Endothelial cell of umbilical vein (primary cell): Measurements from ENCODE around the gene CHST15. TPM values are rescaled to one million over a fixed set of nuclear protein-coding genes. Genes with fewer than 3 reads are reported as not detected.

ENCODE experiments used
- BruUV-seq: library from RNA; stranded (reverse); fragments of 400-500 nt; replicated peaks from 2 replicates; lab custom pipeline; 2021; lab: Mats Ljungman, UMichigan
- CTCF ChIA-PET: fragments of 300-600, 350-600 bp; sonication (Branson Sonifier 250); formaldehyde crosslinking; loops from one replicate; lab custom pipeline; 2021; ENCODE audit warnings: antibody characterized with exemption, inconsistent platforms; lab: Charles Lee
- POLR2A ChIA-PET: fragments of 300-600, 350-600 bp; sonication (Branson Sonifier 250); formaldehyde crosslinking; loops from one replicate; lab custom pipeline; 2021; ENCODE audit warnings: antibody characterized with exemption, inconsistent platforms; lab: Charles Lee
- DNase-seq: peaks from one replicate; pipeline ENCODE4 v3.0.0-alpha.2; 2011; ENCODE audit warnings: low read depth, low spot score
- FAIRE-seq: peaks from 2 replicates; lab custom pipeline; 2011; peaks lifted over from hg19 to GRCh38; lab: Jason Lieb, UNC
- H2AFZ ChIP-seq: 2 replicates; pipeline ENCODE4 v1.6.0; 2012; ENCODE audit warnings: low read depth, low read length, control low read depth, inconsistent platforms
- H3K27ac ChIP-seq: 2 replicates; pipeline ENCODE4 v1.5.1; 2011; ENCODE audit warnings: low read depth, mild to moderate bottlenecking, control low read depth, low read length, moderate library complexity; ENCODE audit not compliant: insufficient read depth
- H3K27me3 ChIP-seq, 2 experiments: 2 replicates each; pipeline versions ENCODE4 v1.6.0 to v1.6.1; 2011; ENCODE audit warnings: low read length in 2 of 2, mixed read lengths in 1 of 2; ENCODE audit not compliant: control insufficient read depth in 2 of 2, insufficient read depth in 2 of 2
- H3K36me3 ChIP-seq, 2 experiments: 2 replicates in 1 of 2; 3 replicates in 1 of 2; pipeline ENCODE4 v1.5.1; 2011; ENCODE audit warnings: low read length in 2 of 2, mild to moderate bottlenecking in 1 of 2, moderate library complexity in 1 of 2; ENCODE audit not compliant: control insufficient read depth in 2 of 2, insufficient read depth in 2 of 2; ENCODE audit errors: extremely low read depth in 1 of 2
- H3K4me1 ChIP-seq: 3 replicates; pipeline ENCODE4 v1.5.1; 2011; ENCODE audit warnings: mild to moderate bottlenecking, low read length; ENCODE audit not compliant: control insufficient read depth, insufficient read depth; ENCODE audit errors: extremely low read depth
- H3K4me2 ChIP-seq: 2 replicates; pipeline ENCODE4 v1.6.1; 2011; ENCODE audit warnings: low read length, control low read depth, mixed read lengths; ENCODE audit not compliant: insufficient read depth
- H3K4me3 ChIP-seq, 3 experiments: fragments of 200-600 bp in 1 of 3; sonication (generic), shearing (Covaris generic) in 1 of 3; replicated peaks in 1 of 3; 2 replicates each; pipeline ENCODE4 v1.5.1; 2011 to 2016; ENCODE audit warnings: control low read depth in 3 of 3, low read length in 3 of 3, mild to moderate bottlenecking in 2 of 3, inconsistent platforms in 1 of 3, low read depth in 1 of 3, moderate library complexity in 1 of 3; ENCODE audit not compliant: insufficient read depth in 1 of 3
- H3K79me2 ChIP-seq: 2 replicates; pipeline ENCODE4 v1.6.0; 2012; ENCODE audit warnings: low read length, inconsistent platforms; ENCODE audit not compliant: control insufficient read depth, insufficient read depth
- H3K9ac ChIP-seq: replicated peaks from 2 replicates; pipeline ENCODE3; 2011; ENCODE audit warnings: low read length, control low read depth; ENCODE audit not compliant: insufficient read depth; ENCODE audit errors: extremely low read depth
- H3K9me1 ChIP-seq: replicated peaks from 3 replicates; pipeline ENCODE4 v1.6.0; 2011; ENCODE audit warnings: mild to moderate bottlenecking, low read length; ENCODE audit not compliant: control insufficient read depth, insufficient read depth; ENCODE audit errors: extremely low read depth
- H3K9me3 ChIP-seq: replicated peaks from 2 replicates; pipeline ENCODE4 v1.5.1; 2012; ENCODE audit warnings: low read length, inconsistent platforms; ENCODE audit not compliant: control insufficient read depth, insufficient read depth
- H4K20me1 ChIP-seq: replicated peaks from 2 replicates; pipeline ENCODE3; 2011; ENCODE audit warnings: mild to moderate bottlenecking, low read length; ENCODE audit not compliant: control insufficient read depth, insufficient read depth; ENCODE audit errors: extremely low read depth
- CTCF ChIP-seq, 2 donors: IDR thresholded peaks; 1 replicate in 1 of 2; 2 replicates in 1 of 2; pipeline ENCODE4 v1.5.1; 2011; ENCODE audit warnings: low read length in 2 of 2, mild to moderate bottlenecking in 2 of 2, moderate library complexity in 2 of 2, control low read depth in 1 of 2, inconsistent platforms in 1 of 2, low read depth in 1 of 2; ENCODE audit not compliant: insufficient read depth in 1 of 2; ENCODE audit errors: extremely low read depth in 1 of 2
- EZH2 ChIP-seq: IDR thresholded peaks from 2 replicates; pipeline ENCODE4 v1.6.1; 2012; ENCODE audit warnings: borderline replicate concordance, low read depth, mild to moderate bottlenecking, moderate library complexity, low read length, inconsistent platforms; ENCODE audit not compliant: severe bottlenecking
- FOS ChIP-seq: IDR thresholded peaks from 2 replicates; pipeline ENCODE4 v1.6.1; 2011; ENCODE audit warnings: mild to moderate bottlenecking, low read length, moderate library complexity, borderline replicate concordance; ENCODE audit not compliant: insufficient read depth
- GATA2 ChIP-seq: IDR thresholded peaks from 2 replicates; pipeline ENCODE4 v1.7.0; 2011; ENCODE audit warnings: low read depth, mild to moderate bottlenecking, moderate library complexity, mixed read lengths, low read length; ENCODE audit not compliant: insufficient read length, insufficient read depth
- JUN ChIP-seq: IDR thresholded peaks from 2 replicates; pipeline ENCODE4 v1.6.1; 2011; ENCODE audit warnings: borderline replicate concordance, low read depth; ENCODE audit not compliant: insufficient read length, insufficient read depth
- MAX ChIP-seq: IDR thresholded peaks from 2 replicates; pipeline ENCODE4 v1.6.1; 2011; ENCODE audit not compliant: insufficient read depth, insufficient read length
- MYC ChIP-seq: IDR thresholded peaks from one replicate; pipeline ENCODE4 v1.6.1; 2011; ENCODE audit warnings: mild to moderate bottlenecking, low read depth, low read length
- POLR2A ChIP-seq: IDR thresholded peaks from 2 replicates; pipeline ENCODE4 v1.6.1; 2012; ENCODE audit warnings: low read depth, mild to moderate bottlenecking, control low read depth, low read length
- POLR2AphosphoS5 ChIP-seq: IDR thresholded peaks from 2 replicates; pipeline ENCODE4 v1.6.1; 2012; ENCODE audit warnings: low read depth, mild to moderate bottlenecking, control low read depth, low read length, moderate library complexity; ENCODE audit not compliant: insufficient read depth
- dilution Hi-C: fragments of 300-500 bp; cut with MboI; formaldehyde crosslinking; loops from one replicate; pipeline ENCODE4 v1.15.0; 2019; ENCODE audit warnings: low sequenced_read_pairs; ENCODE audit not compliant: extremely low pct_ligation_motif_present
- intact Hi-C: fragments of 100-400 bp; cut with micrococcal nuclease; formaldehyde crosslinking; loops from one replicate; pipeline ENCODE4 v1.10.0; 2022
- polyA plus RNA-seq, 4 experiments: library from polyadenylated mRNA; depleted of rRNA in 3 of 4; stranded (reverse) in 3 of 4; unstranded in 1 of 4; fragments of >200 nt; gene quantifications; 2 replicates each; pipeline versions ENCODE4 v1.2.1 to v1.2.3, GENCODE V29; 2011 to 2012; ENCODE audit warnings: missing spikeins in 1 of 4
- total RNA-seq: library from RNA; stranded (reverse); gene quantifications from 2 replicates; pipeline ENCODE4 v1.2.3, GENCODE V29; 2021

The CHST15 gene
- total and polyA plus RNA-seq, 2 donors (not counting 3 experiments of a cell fraction or from before 2014, with no cell fraction given): 23.1 to 29.2 TPM

- Histone ChIP-seq H3K36me3 (peaks cover 0 to 8% of the 10 kb centered on the region in 2 experiments), H4K20me1 (no peaks in the 10 kb centered on the region), H3K4me3 (no peak overlapping the region), H3K4me1 (no peaks in the 10 kb centered on the region), H3K9me3 (no peaks in the 10 kb centered on the region), H3K9ac (no peak overlapping the region), H3K27me3 (no peaks in the 10 kb centered on the region), H3K9me1 (no peaks in the 10 kb centered on the region), H2AFZ (no peak overlapping the region), H3K4me2 (no peak overlapping the region), H3K79me2 (no peaks in the 10 kb centered on the region), H3K27ac (no peak overlapping the region)
- dilution Hi-C loops (no loop called here), intact Hi-C loops (no loop called here)
- FAIRE-seq (no peak), DNase-seq (no peak)
- no TSS peak for BruUV-seq
- POLR2A ChIA-PET: no interaction called here
- TF ChIP-seq MAX (no peak), MYC (no peak), GATA2 (no peak), POLR2AphosphoS5 (no peak), POLR2A (no peak), EZH2 (no peak), FOS (no peak), CTCF (IDR thresholded peaks at IDR 0.05; ENCODE audit: extremely low read depth in 1 of 2, insufficient read depth in 1 of 2, low read depth in 1 of 2, low read length in 2 of 2) (no peak), JUN (no peak)
- CTCF ChIA-PET: interaction anchor here (2.5 to 6.7 kb wide), 2 partner anchors 10 to 385 kb away, joined by 18 to 41 read pairs; no protein-coding TSS in a partner anchor
Observed at GRCh38 chr10:124005091-124005490, 88.3 kb downstream of the CHST15 start.
